ENCODE data around the gene ECT2L.

ECT2L gene

GRCh38 chr6:138862456-138862855, 66.6 kb downstream of the ECT2L start:
- no peak for FAIRE-seq
- DNase-seq (ENCODE audit: low spot score) = no peak

GRCh38 chr6:138863321-138863720, 67.4 kb downstream of the ECT2L start:
- DNase-seq (ENCODE audit: low spot score) (no peak), FAIRE-seq (no peak)

- FAIRE-seq (no peak), DNase-seq (ENCODE audit: low spot score) (no peak)
These were observed 68.5 kb downstream of the ECT2L start for GRCh38 chr6:138864343-138864890.

GRCh38 chr6:138865480-138866109, 69.7 kb downstream of the ECT2L start:
- no peak for FAIRE-seq

GRCh38 chr6:138868181-138868580, 72.3 kb downstream of the ECT2L start:
- DNase-seq (ENCODE audit: low spot score) = no peak
- FAIRE-seq = no peak

More at GRCh38 chr6:138865480-138866109, 69.7 kb downstream of the ECT2L start:
- DNase-seq (ENCODE audit: low spot score) = no peak

- FAIRE-seq (no peak), DNase-seq (ENCODE audit: low spot score) (no peak)
These were observed 73.5 kb downstream of the ECT2L start for GRCh38 chr6:138869398-138869797.

GRCh38 chr6:138873191-138873590, 77.3 kb downstream of the ECT2L start:
- FAIRE-seq (no peak), DNase-seq (ENCODE audit: low spot score) (no peak)

GRCh38 chr6:138882369-138883017, 86.6 kb downstream of the ECT2L start:
- no peak for DNase-seq (ENCODE audit: low spot score)

GRCh38 chr6:138885156-138885819, 89.4 kb downstream of the ECT2L start:
- FAIRE-seq (no peak), DNase-seq (ENCODE audit: low spot score) (no peak)

More at GRCh38 chr6:138882369-138883017, 86.6 kb downstream of the ECT2L start:
- FAIRE-seq = no peak

- DNase-seq (ENCODE audit: low spot score) = no peak
- FAIRE-seq = no peak
These were observed 95.5 kb downstream of the ECT2L start for GRCh38 chr6:138891255-138891986.

- FAIRE-seq = no peak
These were observed 100.3 kb downstream of the ECT2L start for GRCh38 chr6:138896104-138896756.

GRCh38 chr6:138897031-138897430, 101.1 kb downstream of the ECT2L start:
- DNase-seq (ENCODE audit: low spot score) = no peak
- no peak for FAIRE-seq

More at GRCh38 chr6:138896104-138896756, 100.3 kb downstream of the ECT2L start:
- no peak for DNase-seq (ENCODE audit: low spot score)

- no peak for DNase-seq (ENCODE audit: low spot score)
- no peak for FAIRE-seq
These were observed 111.3 kb downstream of the ECT2L start for GRCh38 chr6:138907167-138907566.

- FAIRE-seq = no peak
These were observed 113.6 kb downstream of the ECT2L start for GRCh38 chr6:138909511-138909910.

GRCh38 chr6:138909975-138910374, 114.1 kb downstream of the ECT2L start:
- FAIRE-seq (no peak), DNase-seq (ENCODE audit: low spot score) (no peak)

More at GRCh38 chr6:138909511-138909910, 113.6 kb downstream of the ECT2L start:
- DNase-seq (ENCODE audit: low spot score) = no peak

GRCh38 chr6:138912308-138912707, 116.4 kb downstream of the ECT2L start:
- DNase-seq (ENCODE audit: low spot score) = no peak
- no peak for FAIRE-seq

GRCh38 chr6:138914701-138915100, 118.8 kb downstream of the ECT2L start:
- DNase-seq (ENCODE audit: low spot score) (no peak), FAIRE-seq (no peak)

- FAIRE-seq = no peak
- DNase-seq (ENCODE audit: low spot score) = no peak
These were observed 125.0 kb downstream of the ECT2L start for GRCh38 chr6:138920906-138921305.

- FAIRE-seq (no peak), DNase-seq (ENCODE audit: low spot score) (no peak)
These were observed 127.7 kb downstream of the ECT2L start for GRCh38 chr6:138923561-138923960.

GRCh38 chr6:138925806-138926205, 129.9 kb downstream of the ECT2L start:
- DNase-seq (ENCODE audit: low spot score) = no peak

GRCh38 chr6:138926579-138926978, 130.7 kb downstream of the ECT2L start:
- FAIRE-seq = no peak

More at GRCh38 chr6:138925806-138926205, 129.9 kb downstream of the ECT2L start:
- no peak for FAIRE-seq

More at GRCh38 chr6:138926579-138926978, 130.7 kb downstream of the ECT2L start:
- no peak for DNase-seq (ENCODE audit: low spot score)
